ENCODE results near the gene SAMSN1. TPM values are rescaled to one million over a fixed set of nuclear protein-coding genes. Genes with fewer than 3 reads are reported as not detected.

SAMSN1 gene
- total and polyA plus RNA-seq, 2 of the 8 experiments (the other 6 are each of a cell fraction or from before 2014, with no cell fraction given): 0.50 to 3.0 TPM

DNA sequence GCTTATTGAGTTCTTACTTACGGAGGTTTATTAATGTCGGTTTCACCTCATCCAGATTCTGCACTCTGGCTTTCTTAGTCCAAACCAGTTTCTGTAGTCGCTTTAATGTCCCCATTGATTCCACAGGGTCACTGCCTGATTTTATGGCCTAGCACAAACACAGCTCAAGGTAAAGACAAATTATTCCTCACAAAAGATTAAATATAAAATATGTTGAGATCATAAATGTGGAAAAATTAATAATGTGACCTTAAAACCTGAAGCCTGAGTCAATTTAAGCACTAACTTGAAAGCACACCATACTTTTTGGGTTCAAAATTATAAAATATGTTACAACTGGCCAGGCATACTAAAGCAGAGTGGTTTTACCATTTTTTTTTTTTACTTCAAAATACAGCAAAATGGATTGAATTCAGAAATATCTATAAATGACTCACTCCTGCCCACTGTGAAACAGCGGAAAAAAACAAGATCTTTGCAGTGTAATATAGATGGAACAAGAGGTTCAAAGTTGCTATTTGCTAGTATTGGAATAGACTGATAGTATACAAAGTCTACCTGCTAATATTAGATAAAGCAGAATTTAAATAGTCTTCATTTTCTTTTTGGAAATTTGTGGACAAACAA is 37.6 kb upstream of the SAMSN1 start (continued):
- TF ChIP-seq, protein P1, sequence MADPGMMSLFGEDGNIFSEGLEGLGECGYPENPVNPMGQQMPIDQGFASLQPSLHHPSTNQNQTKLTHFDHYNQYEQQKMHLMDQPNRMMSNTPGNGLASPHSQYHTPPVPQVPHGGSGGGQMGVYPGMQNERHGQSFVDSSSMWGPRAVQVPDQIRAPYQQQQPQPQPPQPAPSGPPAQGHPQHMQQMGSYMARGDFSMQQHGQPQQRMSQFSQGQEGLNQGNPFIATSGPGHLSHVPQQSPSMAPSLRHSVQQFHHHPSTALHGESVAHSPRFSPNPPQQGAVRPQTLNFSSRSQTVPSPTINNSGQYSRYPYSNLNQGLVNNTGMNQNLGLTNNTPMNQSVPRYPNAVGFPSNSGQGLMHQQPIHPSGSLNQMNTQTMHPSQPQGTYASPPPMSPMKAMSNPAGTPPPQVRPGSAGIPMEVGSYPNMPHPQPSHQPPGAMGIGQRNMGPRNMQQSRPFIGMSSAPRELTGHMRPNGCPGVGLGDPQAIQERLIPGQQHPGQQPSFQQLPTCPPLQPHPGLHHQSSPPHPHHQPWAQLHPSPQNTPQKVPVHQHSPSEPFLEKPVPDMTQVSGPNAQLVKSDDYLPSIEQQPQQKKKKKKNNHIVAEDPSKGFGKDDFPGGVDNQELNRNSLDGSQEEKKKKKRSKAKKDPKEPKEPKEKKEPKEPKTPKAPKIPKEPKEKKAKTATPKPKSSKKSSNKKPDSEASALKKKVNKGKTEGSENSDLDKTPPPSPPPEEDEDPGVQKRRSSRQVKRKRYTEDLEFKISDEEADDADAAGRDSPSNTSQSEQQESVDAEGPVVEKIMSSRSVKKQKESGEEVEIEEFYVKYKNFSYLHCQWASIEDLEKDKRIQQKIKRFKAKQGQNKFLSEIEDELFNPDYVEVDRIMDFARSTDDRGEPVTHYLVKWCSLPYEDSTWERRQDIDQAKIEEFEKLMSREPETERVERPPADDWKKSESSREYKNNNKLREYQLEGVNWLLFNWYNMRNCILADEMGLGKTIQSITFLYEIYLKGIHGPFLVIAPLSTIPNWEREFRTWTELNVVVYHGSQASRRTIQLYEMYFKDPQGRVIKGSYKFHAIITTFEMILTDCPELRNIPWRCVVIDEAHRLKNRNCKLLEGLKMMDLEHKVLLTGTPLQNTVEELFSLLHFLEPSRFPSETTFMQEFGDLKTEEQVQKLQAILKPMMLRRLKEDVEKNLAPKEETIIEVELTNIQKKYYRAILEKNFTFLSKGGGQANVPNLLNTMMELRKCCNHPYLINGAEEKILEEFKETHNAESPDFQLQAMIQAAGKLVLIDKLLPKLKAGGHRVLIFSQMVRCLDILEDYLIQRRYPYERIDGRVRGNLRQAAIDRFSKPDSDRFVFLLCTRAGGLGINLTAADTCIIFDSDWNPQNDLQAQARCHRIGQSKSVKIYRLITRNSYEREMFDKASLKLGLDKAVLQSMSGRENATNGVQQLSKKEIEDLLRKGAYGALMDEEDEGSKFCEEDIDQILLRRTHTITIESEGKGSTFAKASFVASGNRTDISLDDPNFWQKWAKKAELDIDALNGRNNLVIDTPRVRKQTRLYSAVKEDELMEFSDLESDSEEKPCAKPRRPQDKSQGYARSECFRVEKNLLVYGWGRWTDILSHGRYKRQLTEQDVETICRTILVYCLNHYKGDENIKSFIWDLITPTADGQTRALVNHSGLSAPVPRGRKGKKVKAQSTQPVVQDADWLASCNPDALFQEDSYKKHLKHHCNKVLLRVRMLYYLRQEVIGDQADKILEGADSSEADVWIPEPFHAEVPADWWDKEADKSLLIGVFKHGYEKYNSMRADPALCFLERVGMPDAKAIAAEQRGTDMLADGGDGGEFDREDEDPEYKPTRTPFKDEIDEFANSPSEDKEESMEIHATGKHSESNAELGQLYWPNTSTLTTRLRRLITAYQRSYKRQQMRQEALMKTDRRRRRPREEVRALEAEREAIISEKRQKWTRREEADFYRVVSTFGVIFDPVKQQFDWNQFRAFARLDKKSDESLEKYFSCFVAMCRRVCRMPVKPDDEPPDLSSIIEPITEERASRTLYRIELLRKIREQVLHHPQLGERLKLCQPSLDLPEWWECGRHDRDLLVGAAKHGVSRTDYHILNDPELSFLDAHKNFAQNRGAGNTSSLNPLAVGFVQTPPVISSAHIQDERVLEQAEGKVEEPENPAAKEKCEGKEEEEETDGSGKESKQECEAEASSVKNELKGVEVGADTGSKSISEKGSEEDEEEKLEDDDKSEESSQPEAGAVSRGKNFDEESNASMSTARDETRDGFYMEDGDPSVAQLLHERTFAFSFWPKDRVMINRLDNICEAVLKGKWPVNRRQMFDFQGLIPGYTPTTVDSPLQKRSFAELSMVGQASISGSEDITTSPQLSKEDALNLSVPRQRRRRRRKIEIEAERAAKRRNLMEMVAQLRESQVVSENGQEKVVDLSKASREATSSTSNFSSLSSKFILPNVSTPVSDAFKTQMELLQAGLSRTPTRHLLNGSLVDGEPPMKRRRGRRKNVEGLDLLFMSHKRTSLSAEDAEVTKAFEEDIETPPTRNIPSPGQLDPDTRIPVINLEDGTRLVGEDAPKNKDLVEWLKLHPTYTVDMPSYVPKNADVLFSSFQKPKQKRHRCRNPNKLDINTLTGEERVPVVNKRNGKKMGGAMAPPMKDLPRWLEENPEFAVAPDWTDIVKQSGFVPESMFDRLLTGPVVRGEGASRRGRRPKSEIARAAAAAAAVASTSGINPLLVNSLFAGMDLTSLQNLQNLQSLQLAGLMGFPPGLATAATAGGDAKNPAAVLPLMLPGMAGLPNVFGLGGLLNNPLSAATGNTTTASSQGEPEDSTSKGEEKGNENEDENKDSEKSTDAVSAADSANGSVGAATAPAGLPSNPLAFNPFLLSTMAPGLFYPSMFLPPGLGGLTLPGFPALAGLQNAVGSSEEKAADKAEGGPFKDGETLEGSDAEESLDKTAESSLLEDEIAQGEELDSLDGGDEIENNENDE (IDR thresholded peaks at IDR 0.05; ENCODE audit: insufficient replicate concordance, low read length): no peak
- TF ChIP-seq JUND (IDR thresholded peaks at IDR 0.05; ENCODE audit: low read length): no peak
- TF ChIP-seq RFX5 (IDR thresholded peaks at IDR 0.05; ENCODE audit: borderline replicate concordance, low read depth, low read length): no peak
- no peak for TF ChIP-seq GTF2F1 (IDR thresholded peaks at IDR 0.05; ENCODE audit: borderline replicate concordance, low read depth, low read length)
- TF ChIP-seq MAFK (IDR thresholded peaks at IDR 0.05; ENCODE audit: low read depth, low read length): no peak
- TF ChIP-seq KDM5A (IDR thresholded peaks at IDR 0.05; ENCODE audit: low read length): no peak
- no peak for TF ChIP-seq CEBPB (IDR thresholded peaks at IDR 0.05; ENCODE audit: low read depth, low read length)
- TF ChIP-seq, protein P2, sequence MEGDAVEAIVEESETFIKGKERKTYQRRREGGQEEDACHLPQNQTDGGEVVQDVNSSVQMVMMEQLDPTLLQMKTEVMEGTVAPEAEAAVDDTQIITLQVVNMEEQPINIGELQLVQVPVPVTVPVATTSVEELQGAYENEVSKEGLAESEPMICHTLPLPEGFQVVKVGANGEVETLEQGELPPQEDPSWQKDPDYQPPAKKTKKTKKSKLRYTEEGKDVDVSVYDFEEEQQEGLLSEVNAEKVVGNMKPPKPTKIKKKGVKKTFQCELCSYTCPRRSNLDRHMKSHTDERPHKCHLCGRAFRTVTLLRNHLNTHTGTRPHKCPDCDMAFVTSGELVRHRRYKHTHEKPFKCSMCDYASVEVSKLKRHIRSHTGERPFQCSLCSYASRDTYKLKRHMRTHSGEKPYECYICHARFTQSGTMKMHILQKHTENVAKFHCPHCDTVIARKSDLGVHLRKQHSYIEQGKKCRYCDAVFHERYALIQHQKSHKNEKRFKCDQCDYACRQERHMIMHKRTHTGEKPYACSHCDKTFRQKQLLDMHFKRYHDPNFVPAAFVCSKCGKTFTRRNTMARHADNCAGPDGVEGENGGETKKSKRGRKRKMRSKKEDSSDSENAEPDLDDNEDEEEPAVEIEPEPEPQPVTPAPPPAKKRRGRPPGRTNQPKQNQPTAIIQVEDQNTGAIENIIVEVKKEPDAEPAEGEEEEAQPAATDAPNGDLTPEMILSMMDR (IDR thresholded peaks at IDR 0.05; ENCODE audit: control extremely low read depth in 1 of 3, insufficient read depth in 1 of 3, low read depth in 1 of 3, low read length in 3 of 3): no peak

Measured in H1 (cell line).